Measurements from ENCODE around the gene RAPGEF3.

DNA sequence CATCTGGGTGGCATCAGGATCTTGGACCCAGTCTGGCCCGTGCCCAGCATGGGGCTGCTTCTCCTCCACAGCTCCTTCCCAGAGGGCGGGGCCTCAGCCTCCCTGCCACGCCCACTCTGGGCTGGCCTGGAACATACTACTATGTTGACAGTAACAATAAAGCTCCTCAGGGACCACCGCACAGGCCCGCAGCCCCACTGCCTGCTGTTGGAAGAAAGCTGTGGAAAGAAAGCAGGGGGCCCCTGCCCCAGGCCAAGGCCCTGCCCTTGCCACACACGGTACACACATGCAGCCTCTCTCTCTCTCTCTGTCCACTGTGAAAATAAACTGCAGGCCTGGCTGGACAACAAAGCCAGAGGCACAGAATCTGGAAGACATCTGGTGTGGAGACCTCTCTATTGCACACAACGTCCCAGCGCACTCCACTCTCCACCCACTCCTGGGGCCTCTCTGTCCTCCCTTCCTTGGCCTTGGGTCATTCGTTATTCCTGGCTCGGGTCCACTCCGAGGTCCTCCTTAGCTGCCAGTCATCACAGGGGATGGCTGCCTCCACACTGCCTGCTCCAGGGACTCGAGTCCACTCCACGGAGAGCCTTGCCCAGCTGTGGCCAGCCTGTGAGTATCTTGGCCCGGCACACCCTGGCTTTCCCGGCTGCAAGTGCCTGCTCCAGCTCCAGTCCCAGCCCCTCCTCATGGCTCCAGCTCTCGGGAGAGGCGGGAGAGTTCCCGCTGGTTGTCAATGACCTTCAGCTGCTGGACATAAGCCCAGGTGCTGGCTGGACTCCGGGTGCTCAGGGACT lies 21.6 kb downstream of the RAPGEF3 start:
- TF ChIP-seq SAP30 (IDR thresholded peaks at IDR 0.05; ENCODE audit: insufficient read depth, insufficient replicate concordance, low read length) = no peak
- TF ChIP-seq, protein P1, sequence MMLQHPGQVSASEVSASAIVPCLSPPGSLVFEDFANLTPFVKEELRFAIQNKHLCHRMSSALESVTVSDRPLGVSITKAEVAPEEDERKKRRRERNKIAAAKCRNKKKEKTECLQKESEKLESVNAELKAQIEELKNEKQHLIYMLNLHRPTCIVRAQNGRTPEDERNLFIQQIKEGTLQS (IDR thresholded peaks at IDR 0.05; ENCODE audit: insufficient read depth, low read depth, low read length) = no peak

Data from H1 (cell line).